IMR-90 (cell line): Measurements from ENCODE around the gene FFAR2. TPM values are rescaled to one million over a fixed set of nuclear protein-coding genes. Genes with fewer than 3 reads are reported as not detected.

Experiments used
- ATAC-seq: fragments of 200-7000 bp; cut with Tn5 transposase; 2 replicates; pipeline ENCODE4 v1.9.1; 2020; ENCODE audit warnings: low read depth, mild to moderate bottlenecking, moderate library complexity
- BruUV-seq: library from RNA; stranded (reverse); fragments of 400-500 nt; replicated peaks from 2 replicates; lab custom pipeline; 2021; lab: Mats Ljungman, UMichigan
- CTCF ChIA-PET: fragments of 300-600 bp; formaldehyde crosslinking; extraction: SDS; loops from one replicate; lab custom pipeline; 2021; ENCODE audit warnings: antibody characterized with exemption; lab: Yijun Ruan, JAX
- POLR2A ChIA-PET: fragments of 300-600 bp; sonication (Branson Sonifier 250); formaldehyde crosslinking; loops from one replicate; lab custom pipeline; 2022; ENCODE audit warnings: antibody characterized with exemption; ENCODE audit not compliant: unreplicated experiment; lab: Charles Lee
- DNase-seq: peaks from one replicate; pipeline ENCODE4 v3.0.0; 2013
- H2AFZ ChIP-seq: replicated peaks from 2 replicates; pipeline ENCODE3; 2013; ENCODE audit warnings: low read length, mild to moderate bottlenecking; ENCODE audit not compliant: poor library complexity
- H2AK5ac ChIP-seq: 2 replicates; pipeline ENCODE4 v1.6.1; 2013; ENCODE audit warnings: low read depth, low read length, inconsistent platforms
- H2AK9ac ChIP-seq: replicated peaks from 2 replicates; pipeline ENCODE3; 2013; ENCODE audit warnings: mild to moderate bottlenecking, low read depth, low read length, moderate library complexity; ENCODE audit not compliant: poor library complexity
- H2BK120ac ChIP-seq: 2 replicates; pipeline ENCODE4 v1.6.1; 2013; ENCODE audit warnings: low read depth, low read length, inconsistent platforms
- H2BK15ac ChIP-seq: 3 replicates; pipeline ENCODE4 v1.6.1; 2013; ENCODE audit warnings: low read depth, low read length, inconsistent platforms
- H2BK20ac ChIP-seq: 2 replicates; pipeline ENCODE4 v1.6.1; 2013; ENCODE audit warnings: low read depth, mild to moderate bottlenecking, inconsistent platforms, low read length, moderate library complexity
- H2BK5ac ChIP-seq: 2 replicates; pipeline ENCODE4 v1.6.1; 2013; ENCODE audit warnings: mild to moderate bottlenecking, low read depth, low read length, inconsistent platforms; ENCODE audit not compliant: poor library complexity, severe bottlenecking
- H3K14ac ChIP-seq: replicated peaks from 2 replicates; pipeline ENCODE4 v1.6.1; 2013; ENCODE audit warnings: low read depth, low read length, inconsistent platforms
- H3K18ac ChIP-seq: 2 replicates; pipeline ENCODE4 v1.6.1; 2013; ENCODE audit warnings: low read depth, low read length, control low read depth
- H3K23ac ChIP-seq: 2 replicates; pipeline ENCODE4 v1.6.1; 2013; ENCODE audit warnings: low read depth, low read length, inconsistent platforms
- H3K27ac ChIP-seq: 2 replicates; pipeline ENCODE4 v1.5.1; 2013; ENCODE audit warnings: mild to moderate bottlenecking, control low read depth, low read length; ENCODE audit not compliant: insufficient read depth
- H3K27me3 ChIP-seq: 2 replicates; pipeline ENCODE4 v1.6.1; 2013; ENCODE audit warnings: low read length; ENCODE audit not compliant: control insufficient read depth, insufficient read depth
- H3K36me3 ChIP-seq: 2 replicates; pipeline ENCODE4 v1.6.1; 2013; ENCODE audit warnings: low read length, mixed read lengths; ENCODE audit not compliant: control insufficient read depth, insufficient read depth
- H3K4ac ChIP-seq: 2 replicates; pipeline ENCODE4 v1.6.1; 2013; ENCODE audit warnings: low read depth, low read length, inconsistent platforms
- H3K4me1 ChIP-seq: 2 replicates; pipeline ENCODE4 v1.6.1; 2013; ENCODE audit warnings: low read length, mixed read lengths; ENCODE audit not compliant: control insufficient read depth, insufficient read depth
- H3K4me2 ChIP-seq: 2 replicates; pipeline ENCODE4 v1.6.1; 2013; ENCODE audit warnings: low read depth, mild to moderate bottlenecking, control low read depth, low read length, moderate library complexity
- H3K4me3 ChIP-seq: 2 replicates; pipeline ENCODE4 v1.5.1; 2013; ENCODE audit warnings: low read depth, mild to moderate bottlenecking, control low read depth, low read length, moderate library complexity; ENCODE audit not compliant: insufficient read depth
- H3K56ac ChIP-seq: 2 replicates; pipeline ENCODE4 v1.6.1; 2013; ENCODE audit warnings: low read length, inconsistent platforms; ENCODE audit not compliant: insufficient read depth; ENCODE audit errors: extremely low read depth
- H3K79me1 ChIP-seq, 2 experiments: 2 replicates each; pipeline ENCODE4 v1.6.1; 2013; ENCODE audit warnings: low read length in 2 of 2, inconsistent platforms in 1 of 2, low read depth in 1 of 2
- H3K9ac ChIP-seq: 2 replicates; pipeline ENCODE4 v1.6.1; 2013; ENCODE audit warnings: low read depth, low read length, control low read depth
- H3K9me1 ChIP-seq: 2 replicates; pipeline ENCODE4 v1.6.1; 2013; ENCODE audit warnings: low read length, inconsistent platforms; ENCODE audit not compliant: insufficient read depth
- H3K9me3 ChIP-seq: 2 replicates; pipeline ENCODE4 v1.6.1; 2013; ENCODE audit warnings: low read length; ENCODE audit not compliant: control insufficient read depth, insufficient read depth
- H4K20me1 ChIP-seq: 2 replicates; pipeline ENCODE4 v1.6.1; 2013; ENCODE audit warnings: low read length, inconsistent platforms; ENCODE audit not compliant: insufficient read depth
- H4K5ac ChIP-seq: 2 replicates; pipeline ENCODE4 v1.6.1; 2013; ENCODE audit warnings: mild to moderate bottlenecking, low read depth, low read length, control low read depth
- H4K8ac ChIP-seq, 2 experiments: 2 replicates each; pipeline ENCODE4 v1.6.1; 2013; ENCODE audit warnings: low read depth in 2 of 2, low read length in 2 of 2, control low read depth in 1 of 2, inconsistent platforms in 1 of 2
- H4K91ac ChIP-seq: 2 replicates; pipeline ENCODE4 v1.6.1; 2013; ENCODE audit warnings: low read depth, low read length, inconsistent platforms; ENCODE audit not compliant: insufficient read depth
- BHLHE40 ChIP-seq: fragments of 150-350 bp; IDR thresholded peaks from 2 replicates; pipeline ENCODE4 v1.6.1; 2016; ENCODE audit warnings: mild to moderate bottlenecking, low read depth, low read length
- CEBPB ChIP-seq: IDR thresholded peaks from 2 replicates; pipeline ENCODE4 v1.6.1; 2012; ENCODE audit warnings: low read depth, low read length, improper control_type of control experiment
- CHD1 ChIP-seq: IDR thresholded peaks from 2 replicates; pipeline ENCODE4 v1.6.1; 2012; ENCODE audit warnings: low read depth, low read length, improper control_type of control experiment
- FOS ChIP-seq: fragments of 150-350 bp; IDR thresholded peaks from 2 replicates; pipeline ENCODE4 v1.6.1; 2016; ENCODE audit warnings: low read depth, low read length
- MAFK ChIP-seq: IDR thresholded peaks from 2 replicates; pipeline ENCODE4 v1.6.1; 2012; ENCODE audit warnings: low read depth, low read length, improper control_type of control experiment
- MAZ ChIP-seq: IDR thresholded peaks from 2 replicates; pipeline ENCODE4 v1.6.1; 2012; ENCODE audit warnings: low read depth, mild to moderate bottlenecking, low read length, improper control_type of control experiment, moderate library complexity, borderline replicate concordance
- MXI1 ChIP-seq: IDR thresholded peaks from 2 replicates; pipeline ENCODE4 v1.6.1; 2012; ENCODE audit warnings: low read depth, mild to moderate bottlenecking, low read length, moderate library complexity, borderline replicate concordance
- NFE2L2 ChIP-seq: fragments of 150-350 bp; IDR thresholded peaks from 2 replicates; pipeline ENCODE4 v1.6.1; 2016; ENCODE audit warnings: low read depth, mild to moderate bottlenecking, low read length
- POLR2A ChIP-seq: IDR thresholded peaks from 2 replicates; pipeline ENCODE4 v1.6.1; 2012; ENCODE audit warnings: mild to moderate bottlenecking, low read depth, low read length
- RAD21 ChIP-seq: IDR thresholded peaks from 2 replicates; pipeline ENCODE4 v1.6.1; 2012; ENCODE audit warnings: low read length, improper control_type of control experiment
- RCOR1 ChIP-seq: IDR thresholded peaks from 2 replicates; pipeline ENCODE4 v1.6.1; 2012; ENCODE audit warnings: mild to moderate bottlenecking, low read length, improper control_type of control experiment; ENCODE audit not compliant: insufficient replicate concordance
- RFX5 ChIP-seq: IDR thresholded peaks from 2 replicates; pipeline ENCODE4 v1.8.0; 2012; ENCODE audit warnings: low read depth, mild to moderate bottlenecking, low read length, moderate library complexity
- SMC3 ChIP-seq: fragments of 150-350 bp; IDR thresholded peaks from 2 replicates; pipeline ENCODE4 v1.6.1; 2016; ENCODE audit warnings: low read depth, mild to moderate bottlenecking, antibody characterized with exemption, low read length, moderate library complexity
- WGBS, 2 experiments: methylation state at CpG; one replicate each; pipeline versions ENCODE4 v1.1.5 to v1.1.7; 2013; ENCODE audit warnings: missing lambda C conversion rate in 2 of 2; ENCODE audit not compliant: insufficient read length in 1 of 2; ENCODE audit errors: extremely low coverage in 2 of 2; 5-methylcytosine and 5-hydroxymethylcytosine counted together
- dilution Hi-C: fragments of 300-500 bp; cut with HindIII; formaldehyde crosslinking; loops from one replicate; pipeline ENCODE4 v1.14.3; 2018; ENCODE audit warnings: low sequenced_read_pairs; ENCODE audit not compliant: unreplicated experiment
- in situ Hi-C: fragments of 300-500 bp; cut with MboI; formaldehyde crosslinking; loops from 3 replicates; pipeline ENCODE4 v1.14.3; 2019; ENCODE audit warnings: low sequenced_read_pairs, inconsistent platforms, mixed read lengths
- intact Hi-C: fragments of 100-400 bp; cut with micrococcal nuclease; formaldehyde crosslinking; loops from 2 replicates; pipeline ENCODE4 v1.10.0; 2022
- polyA plus RNA-seq, 3 experiments: library from polyadenylated mRNA; depleted of rRNA; stranded (reverse); fragments of >200 nt; gene quantifications; 2 replicates each; pipeline ENCODE4 v1.2.3, GENCODE V29; 2012; ENCODE audit warnings: low replicate concordance in 1 of 3
- total RNA-seq: library from RNA; depleted of rRNA; stranded (reverse); fragments of >200 nt; gene quantifications from 2 replicates; pipeline ENCODE4 v1.2.3, GENCODE V29; 2012
- TF ChIP-seq, protein P1 (sequence below): fragments of 150-350 bp; IDR thresholded peaks from 2 replicates; pipeline ENCODE4 v1.6.1; 2016; ENCODE audit warnings: low read depth, mild to moderate bottlenecking, low read length, moderate library complexity, borderline replicate concordance
- TF ChIP-seq, protein P2 (sequence below): fragments of 150-350 bp; IDR thresholded peaks from 2 replicates; pipeline ENCODE4 v1.6.1; 2017; ENCODE audit warnings: mild to moderate bottlenecking, antibody characterized with exemption, low read length, low read depth
- TF ChIP-seq, protein P3 (sequence below): conservative IDR thresholded peaks from 2 replicates; pipeline ENCODE4 v1.5.1; 2012; ENCODE audit warnings: mild to moderate bottlenecking, low read depth, low read length, improper control_type of control experiment

The FFAR2 gene
- total and polyA plus RNA-seq, 2 of the 4 experiments (the other 2 are of a cell fraction) = not detected

DNA sequence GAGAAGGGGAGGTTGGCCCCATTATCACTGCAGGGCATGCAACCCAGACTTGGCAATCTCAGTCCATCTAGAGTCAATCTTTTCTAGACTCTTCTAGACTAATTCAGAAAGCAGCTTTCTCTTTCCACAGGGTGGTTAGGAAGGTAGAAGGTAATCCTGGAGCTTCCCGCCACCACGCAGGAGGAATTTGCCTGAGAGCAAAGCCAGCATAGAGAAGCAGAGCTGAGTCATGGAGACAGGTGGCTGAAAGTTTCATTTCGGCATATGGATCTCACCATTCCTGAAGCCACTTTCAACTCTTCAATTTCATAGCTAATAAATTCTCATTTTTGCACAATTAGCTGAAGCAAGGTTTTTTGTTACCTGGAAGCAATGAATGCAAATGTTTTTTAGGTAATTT lies 29.0 kb upstream of the FFAR2 start:
- H2AFZ ChIP-seq = no peak overlapping the region
- ChIA-PET POLR2A (no interaction called here), CTCF (no interaction called here)

More for the DNA sequence above, 29.0 kb upstream of the FFAR2 start:
- no peak overlapping the region for H2BK15ac ChIP-seq
- H3K56ac ChIP-seq = no peak overlapping the region
- ATAC-seq (no peak), DNase-seq (no peak)
- in situ Hi-C loops (no loop called here), dilution Hi-C loops (no loop called here), intact Hi-C loops (no loop called here)
- TF ChIP-seq CEBPB = no peak
- TF ChIP-seq RAD21 = no peak
- no peak for TF ChIP-seq FOS
- no peak for TF ChIP-seq SMC3
- TF ChIP-seq POLR2A = no peak
- TF ChIP-seq, protein P1, sequence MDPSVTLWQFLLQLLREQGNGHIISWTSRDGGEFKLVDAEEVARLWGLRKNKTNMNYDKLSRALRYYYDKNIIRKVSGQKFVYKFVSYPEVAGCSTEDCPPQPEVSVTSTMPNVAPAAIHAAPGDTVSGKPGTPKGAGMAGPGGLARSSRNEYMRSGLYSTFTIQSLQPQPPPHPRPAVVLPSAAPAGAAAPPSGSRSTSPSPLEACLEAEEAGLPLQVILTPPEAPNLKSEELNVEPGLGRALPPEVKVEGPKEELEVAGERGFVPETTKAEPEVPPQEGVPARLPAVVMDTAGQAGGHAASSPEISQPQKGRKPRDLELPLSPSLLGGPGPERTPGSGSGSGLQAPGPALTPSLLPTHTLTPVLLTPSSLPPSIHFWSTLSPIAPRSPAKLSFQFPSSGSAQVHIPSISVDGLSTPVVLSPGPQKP = no peak
- no peak for TF ChIP-seq MAFK
- no peak for TF ChIP-seq BHLHE40
- TF ChIP-seq MXI1 = no peak
- no peak for TF ChIP-seq NFE2L2
- TF ChIP-seq, protein P2, sequence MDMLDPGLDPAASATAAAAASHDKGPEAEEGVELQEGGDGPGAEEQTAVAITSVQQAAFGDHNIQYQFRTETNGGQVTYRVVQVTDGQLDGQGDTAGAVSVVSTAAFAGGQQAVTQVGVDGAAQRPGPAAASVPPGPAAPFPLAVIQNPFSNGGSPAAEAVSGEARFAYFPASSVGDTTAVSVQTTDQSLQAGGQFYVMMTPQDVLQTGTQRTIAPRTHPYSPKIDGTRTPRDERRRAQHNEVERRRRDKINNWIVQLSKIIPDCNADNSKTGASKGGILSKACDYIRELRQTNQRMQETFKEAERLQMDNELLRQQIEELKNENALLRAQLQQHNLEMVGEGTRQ = no peak
- TF ChIP-seq, protein P3, sequence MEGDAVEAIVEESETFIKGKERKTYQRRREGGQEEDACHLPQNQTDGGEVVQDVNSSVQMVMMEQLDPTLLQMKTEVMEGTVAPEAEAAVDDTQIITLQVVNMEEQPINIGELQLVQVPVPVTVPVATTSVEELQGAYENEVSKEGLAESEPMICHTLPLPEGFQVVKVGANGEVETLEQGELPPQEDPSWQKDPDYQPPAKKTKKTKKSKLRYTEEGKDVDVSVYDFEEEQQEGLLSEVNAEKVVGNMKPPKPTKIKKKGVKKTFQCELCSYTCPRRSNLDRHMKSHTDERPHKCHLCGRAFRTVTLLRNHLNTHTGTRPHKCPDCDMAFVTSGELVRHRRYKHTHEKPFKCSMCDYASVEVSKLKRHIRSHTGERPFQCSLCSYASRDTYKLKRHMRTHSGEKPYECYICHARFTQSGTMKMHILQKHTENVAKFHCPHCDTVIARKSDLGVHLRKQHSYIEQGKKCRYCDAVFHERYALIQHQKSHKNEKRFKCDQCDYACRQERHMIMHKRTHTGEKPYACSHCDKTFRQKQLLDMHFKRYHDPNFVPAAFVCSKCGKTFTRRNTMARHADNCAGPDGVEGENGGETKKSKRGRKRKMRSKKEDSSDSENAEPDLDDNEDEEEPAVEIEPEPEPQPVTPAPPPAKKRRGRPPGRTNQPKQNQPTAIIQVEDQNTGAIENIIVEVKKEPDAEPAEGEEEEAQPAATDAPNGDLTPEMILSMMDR = no peak
- no peak for TF ChIP-seq RCOR1
- TF ChIP-seq MAZ = no peak
- TF ChIP-seq CHD1 = no peak
- no peak for TF ChIP-seq RFX5
- no peak overlapping the region for H3K18ac ChIP-seq
- no peaks in the 10 kb centered on the region for H3K9me3 ChIP-seq
- no peak overlapping the region for H2BK5ac ChIP-seq
- no peaks in the 10 kb centered on the region for H3K4me1 ChIP-seq
- no peak overlapping the region for H3K4me3 ChIP-seq
- H2AK9ac ChIP-seq = no peak overlapping the region
- H3K9ac ChIP-seq = no peak overlapping the region
- H3K4ac ChIP-seq = no peak overlapping the region
- no peaks in the 10 kb centered on the region for H4K20me1 ChIP-seq
- no peak overlapping the region for H2BK120ac ChIP-seq
- H3K23ac ChIP-seq = no peak overlapping the region
- no peak overlapping the region for H4K5ac ChIP-seq
- no CpG with 5 or more reads among the region's 3 CpGs for WGBS, 2 experiments
- no peaks in the 10 kb centered on the region for H3K79me1 ChIP-seq
- H2BK20ac ChIP-seq = no peak overlapping the region
- no peak overlapping the region for H4K91ac ChIP-seq
- no peak overlapping the region for H3K4me2 ChIP-seq
- H3K27ac ChIP-seq = no peak overlapping the region
- no peak overlapping the region for H2AK5ac ChIP-seq
- H3K14ac ChIP-seq = no peak overlapping the region
- no peaks in the 10 kb centered on the region for H3K36me3 ChIP-seq
- H3K9me1 ChIP-seq = no peaks in the 10 kb centered on the region
- H4K8ac ChIP-seq = no peak overlapping the region
- H3K27me3 ChIP-seq = peaks cover 8% of the 10 kb centered on the region; the same call in 1 of the 2 replicates
- no TSS peak for BruUV-seq
